SU-DHL-6 (cell line): Measurements from ENCODE around the gene ISLR.

ENCODE experiments used
- H2AFZ ChIP-seq: fragments of 200-600 bp; sonication (generic); 2 replicates; pipeline ENCODE4 v1.6.1; 2014; ENCODE audit warnings: low read depth, mild to moderate bottlenecking, moderate library complexity, mixed read lengths, antibody characterized with exemption, low read length; ENCODE audit not compliant: severe bottlenecking
- H3F3A ChIP-seq: fragments of 200-600 bp; shearing (Covaris generic); 2 replicates; pipeline ENCODE4 v1.6.0; 2016; ENCODE audit warnings: antibody characterized with exemption, mild to moderate bottlenecking; ENCODE audit not compliant: insufficient read depth
- H3K27ac ChIP-seq: fragments of 200-600 bp; sonication (generic); 2 replicates; pipeline ENCODE4 v1.5.1; 2016; ENCODE audit warnings: low read depth, mild to moderate bottlenecking, low read length, moderate library complexity, mixed read lengths
- H3K27me3 ChIP-seq: fragments of 200-600 bp; sonication (generic), shearing (Covaris generic); 2 replicates; pipeline ENCODE4 v1.6.0; 2014; ENCODE audit warnings: mild to moderate bottlenecking, low read length
- H3K36me3 ChIP-seq: fragments of 200-600 bp; sonication (generic); 2 replicates; pipeline ENCODE4 v1.6.1; 2014; ENCODE audit warnings: mild to moderate bottlenecking, low read length, mixed read lengths
- H3K4me2 ChIP-seq: fragments of 300-600, 200-600 bp; shearing (Covaris generic), sonication (generic); 2 replicates; pipeline ENCODE4 v1.6.0; 2014; ENCODE audit warnings: low read length, low read depth, mild to moderate bottlenecking; ENCODE audit not compliant: poor library complexity, severe bottlenecking
- H3K4me3 ChIP-seq: fragments of 200-600 bp; sonication (generic); 2 replicates; pipeline ENCODE4 v1.5.1; 2014; ENCODE audit warnings: antibody characterized with exemption, low read length, mild to moderate bottlenecking, mixed read lengths; ENCODE audit not compliant: insufficient read depth, poor library complexity, severe bottlenecking
- H3K79me2 ChIP-seq: fragments of 200-600 bp; sonication (generic); 2 replicates; pipeline ENCODE4 v1.6.1; 2014; ENCODE audit warnings: mild to moderate bottlenecking, low read length, moderate library complexity; ENCODE audit not compliant: insufficient read depth
- H3K9ac ChIP-seq: fragments of 200-600 bp; sonication (generic); 2 replicates; pipeline ENCODE4 v1.7.0; 2014; ENCODE audit warnings: mild to moderate bottlenecking, low read length
- H3K9me2 ChIP-seq: fragments of 200-600 bp; sonication (generic); replicated peaks from 2 replicates; pipeline ENCODE4 v1.6.1; 2014; ENCODE audit warnings: low read length; ENCODE audit not compliant: insufficient read depth
- H3K9me3 ChIP-seq: fragments of 200-600 bp; sonication (generic); 2 replicates; pipeline ENCODE4 v1.6.1; 2014; ENCODE audit warnings: low read length, mixed read lengths; ENCODE audit not compliant: insufficient read depth
- H4K20me1 ChIP-seq: fragments of 200-600 bp; sonication (generic); 2 replicates; pipeline ENCODE4 v1.6.1; 2014; ENCODE audit warnings: low read depth, mild to moderate bottlenecking, antibody characterized with exemption, low read length, moderate library complexity, mixed read lengths
- EZH2phosphoT487 ChIP-seq: fragments of 200-600 bp; sonication (generic), shearing (Covaris generic); conservative IDR thresholded peaks from 2 replicates; pipeline ENCODE4 v1.6.1; 2018; ENCODE audit warnings: mild to moderate bottlenecking, antibody characterized with exemption, low read length, moderate library complexity, mixed read lengths
- TF ChIP-seq, protein P1 (sequence below): fragments of 200-600 bp; sonication (generic); IDR thresholded peaks from one replicate; pipeline ENCODE4 v1.5.1; 2017; ENCODE audit warnings: antibody characterized with exemption, mild to moderate bottlenecking, low read length, moderate library complexity; ENCODE audit not compliant: insufficient read depth, poor library complexity, severe bottlenecking

Gene ISLR

DNA sequence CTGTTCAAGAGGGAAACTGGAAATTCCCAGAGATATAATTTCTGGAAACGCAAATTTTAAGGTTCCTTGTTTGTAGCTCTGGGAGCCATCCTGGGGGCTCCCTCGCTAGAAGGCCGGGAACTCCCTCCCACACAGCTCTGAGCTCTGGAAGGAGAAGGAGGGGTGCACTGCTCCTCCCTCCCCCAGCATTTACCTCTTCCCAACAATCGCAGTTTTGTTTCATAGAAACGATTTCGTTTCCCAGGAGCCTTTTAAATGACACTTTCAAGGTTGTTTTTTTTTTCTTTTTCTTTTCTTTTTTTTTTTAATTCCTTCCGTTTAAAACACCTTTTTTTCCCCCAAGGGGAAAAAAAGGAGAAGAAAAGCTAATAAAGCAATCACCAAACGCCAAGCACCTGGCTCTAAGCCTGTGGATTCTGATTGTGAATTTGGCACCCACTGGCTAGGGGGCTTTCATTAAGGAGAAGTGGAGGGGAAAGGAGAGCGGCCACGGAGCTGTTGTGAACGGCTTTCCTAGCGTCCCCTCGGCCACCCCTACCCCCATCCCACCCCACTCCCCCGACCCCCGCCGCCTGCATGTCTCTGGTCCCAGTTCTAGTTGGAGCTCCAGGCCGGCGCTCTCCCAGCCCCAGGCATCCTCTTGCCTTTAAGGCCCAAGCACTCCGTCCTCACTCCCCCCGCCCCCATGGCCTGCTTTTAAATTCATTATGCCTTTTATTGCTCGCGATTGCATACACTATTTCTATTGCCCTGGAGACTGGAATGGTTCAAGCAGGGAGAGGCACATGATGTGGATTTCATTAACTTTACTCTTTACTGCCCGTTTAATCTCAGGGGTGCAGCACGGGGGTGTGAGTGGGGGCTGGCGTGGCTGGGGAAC is 49.0 kb downstream of the ISLR start:
- Histone ChIP-seq H3K9me2 (no peaks in the 10 kb centered on the region), H3K36me3 (no peaks in the 10 kb centered on the region), H2AFZ (no peak overlapping the region), H3K9ac (no peak overlapping the region), H3K4me2 (no peak overlapping the region), H3K27me3 (no peaks in the 10 kb centered on the region), H3K27ac (no peak overlapping the region), H3K9me3 (no peaks in the 10 kb centered on the region), H3K4me3 (no peak overlapping the region), H3F3A (no peaks in the 10 kb centered on the region), H3K79me2 (no peaks in the 10 kb centered on the region), H4K20me1 (no peaks in the 10 kb centered on the region)
- no peak for TF ChIP-seq EZH2phosphoT487
- TF ChIP-seq, protein P1, sequence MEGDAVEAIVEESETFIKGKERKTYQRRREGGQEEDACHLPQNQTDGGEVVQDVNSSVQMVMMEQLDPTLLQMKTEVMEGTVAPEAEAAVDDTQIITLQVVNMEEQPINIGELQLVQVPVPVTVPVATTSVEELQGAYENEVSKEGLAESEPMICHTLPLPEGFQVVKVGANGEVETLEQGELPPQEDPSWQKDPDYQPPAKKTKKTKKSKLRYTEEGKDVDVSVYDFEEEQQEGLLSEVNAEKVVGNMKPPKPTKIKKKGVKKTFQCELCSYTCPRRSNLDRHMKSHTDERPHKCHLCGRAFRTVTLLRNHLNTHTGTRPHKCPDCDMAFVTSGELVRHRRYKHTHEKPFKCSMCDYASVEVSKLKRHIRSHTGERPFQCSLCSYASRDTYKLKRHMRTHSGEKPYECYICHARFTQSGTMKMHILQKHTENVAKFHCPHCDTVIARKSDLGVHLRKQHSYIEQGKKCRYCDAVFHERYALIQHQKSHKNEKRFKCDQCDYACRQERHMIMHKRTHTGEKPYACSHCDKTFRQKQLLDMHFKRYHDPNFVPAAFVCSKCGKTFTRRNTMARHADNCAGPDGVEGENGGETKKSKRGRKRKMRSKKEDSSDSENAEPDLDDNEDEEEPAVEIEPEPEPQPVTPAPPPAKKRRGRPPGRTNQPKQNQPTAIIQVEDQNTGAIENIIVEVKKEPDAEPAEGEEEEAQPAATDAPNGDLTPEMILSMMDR, result no peak

DNA sequence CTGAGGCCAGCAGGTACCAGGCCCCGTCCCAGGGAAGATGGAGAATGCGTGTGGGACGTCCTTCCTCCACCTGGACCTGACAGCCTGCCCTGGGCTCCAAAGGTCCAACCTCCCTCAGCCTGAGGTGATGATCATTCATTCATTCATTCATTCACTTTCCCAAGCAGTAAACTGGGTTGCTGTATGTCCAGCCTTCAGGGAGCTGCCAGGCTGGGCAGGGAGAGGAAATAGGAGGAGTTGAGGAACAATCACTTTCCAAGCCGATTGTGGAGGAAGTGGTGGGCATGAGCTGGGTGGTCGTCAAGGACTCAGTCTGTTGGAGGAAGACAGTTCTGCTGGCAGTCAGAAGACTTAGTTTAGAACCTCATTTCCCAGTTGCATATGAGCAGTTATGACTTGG is 52.4 kb downstream of the ISLR start:
- Histone ChIP-seq H3K79me2 (no peaks in the 10 kb centered on the region), H3K4me2 (no peak overlapping the region), H3F3A (no peaks in the 10 kb centered on the region), H3K27me3 (no peaks in the 10 kb centered on the region), H3K4me3 (no peak overlapping the region), H2AFZ (no peak overlapping the region), H4K20me1 (no peaks in the 10 kb centered on the region), H3K27ac (no peak overlapping the region), H3K9me2 (no peaks in the 10 kb centered on the region), H3K9ac (no peak overlapping the region), H3K9me3 (no peaks in the 10 kb centered on the region), H3K36me3 (no peaks in the 10 kb centered on the region)
- no peak for TF ChIP-seq EZH2phosphoT487
- TF ChIP-seq, protein P1, result no peak
